Stimulated activated CD8-positive, alpha-beta memory T cell treated with anti-CD3 and anti-CD28 coated beads, Interleukin-12 subunit alpha, Interleukin-12 subunit beta, amount 100 ng/mL, for 24 hours (primary cell): ENCODE results near the gene TRAK1.

ENCODE experiments used
- DNase-seq: peaks from one replicate; pipeline ENCODE4 v3.0.0-alpha.2; 2020; ENCODE audit errors: extremely low read depth

TRAK1 gene

DNA sequence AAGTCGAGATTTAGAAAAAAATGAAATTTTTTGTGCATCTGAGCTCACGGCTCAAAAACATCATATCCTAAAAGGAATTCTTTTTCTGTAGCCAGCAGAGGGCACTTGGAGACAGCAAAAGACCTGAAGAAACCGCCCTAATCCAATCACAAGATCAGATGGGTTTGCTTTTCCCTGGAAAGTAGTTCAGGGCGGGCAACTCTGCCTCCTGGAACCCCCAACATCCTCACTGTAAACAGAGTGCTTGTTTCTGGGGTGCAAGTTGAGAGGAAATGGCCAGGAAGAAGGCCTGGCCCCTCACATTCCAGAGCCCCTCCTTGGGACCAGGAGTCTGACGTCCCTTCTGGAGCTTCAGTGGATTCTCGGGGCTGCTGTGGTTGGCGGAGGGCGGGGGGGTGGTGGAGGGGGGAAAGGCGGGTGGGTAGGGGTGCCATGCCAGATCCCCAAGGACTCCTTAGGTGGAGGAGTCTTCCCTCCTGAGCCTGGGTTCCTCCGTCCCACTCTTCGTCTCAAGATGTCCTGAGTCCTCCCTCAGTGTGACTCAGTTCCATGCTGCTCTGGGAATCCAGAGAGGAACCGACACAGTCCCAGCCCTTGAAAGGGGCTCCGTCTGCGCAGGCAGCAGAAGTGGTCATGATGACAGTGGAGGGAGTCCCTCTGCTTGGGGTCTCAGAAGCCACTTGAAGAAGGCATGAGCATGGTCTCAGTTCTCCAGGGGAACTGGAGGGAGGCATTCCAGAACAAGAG lies 139.0 kb downstream of the TRAK1 start:
- DNase-seq = no peak

DNA sequence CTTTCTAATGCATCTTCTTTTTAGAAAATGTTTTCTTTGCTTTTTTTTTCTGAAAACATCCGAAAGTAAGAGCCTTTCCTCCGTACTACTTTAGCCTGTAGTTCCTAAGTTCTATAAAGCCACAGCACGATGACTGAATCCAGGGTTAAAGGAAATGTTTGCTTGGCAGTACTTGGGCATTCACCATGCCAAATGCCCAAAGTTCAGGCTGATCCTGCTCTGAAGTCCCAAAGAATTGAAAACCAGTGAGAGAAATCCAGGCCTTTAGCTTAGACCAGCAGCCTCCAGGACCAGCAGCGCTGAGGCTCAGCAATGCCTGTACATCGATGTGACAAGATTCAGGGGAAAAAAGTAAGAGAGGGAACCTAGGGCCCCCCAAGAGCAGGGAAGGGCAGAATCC lies 139.7 kb downstream of the TRAK1 start:
- DNase-seq = no peak

DNA sequence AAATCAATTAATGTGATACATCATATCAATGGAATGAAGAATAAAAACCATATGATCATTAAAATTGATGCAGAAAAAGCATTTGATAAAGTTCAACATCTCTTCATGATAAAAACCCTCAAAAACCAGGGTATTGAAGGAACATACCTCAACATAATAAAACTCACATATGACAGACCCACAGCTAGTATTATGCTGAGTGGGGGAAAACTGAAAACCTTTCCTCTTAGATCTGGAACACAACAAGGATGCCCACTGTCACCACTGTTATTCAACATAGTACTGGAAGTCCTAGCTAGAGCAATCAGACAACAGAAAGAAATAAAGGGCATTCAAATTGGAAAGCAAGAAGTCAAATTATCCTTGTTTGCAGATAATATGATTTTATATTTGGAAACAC lies 144.4 kb downstream of the TRAK1 start:
- no peak for DNase-seq

- no peak for DNase-seq
These were observed 145.5 kb downstream of the TRAK1 start for GRCh38 chr3:42236611-42237010.

DNA sequence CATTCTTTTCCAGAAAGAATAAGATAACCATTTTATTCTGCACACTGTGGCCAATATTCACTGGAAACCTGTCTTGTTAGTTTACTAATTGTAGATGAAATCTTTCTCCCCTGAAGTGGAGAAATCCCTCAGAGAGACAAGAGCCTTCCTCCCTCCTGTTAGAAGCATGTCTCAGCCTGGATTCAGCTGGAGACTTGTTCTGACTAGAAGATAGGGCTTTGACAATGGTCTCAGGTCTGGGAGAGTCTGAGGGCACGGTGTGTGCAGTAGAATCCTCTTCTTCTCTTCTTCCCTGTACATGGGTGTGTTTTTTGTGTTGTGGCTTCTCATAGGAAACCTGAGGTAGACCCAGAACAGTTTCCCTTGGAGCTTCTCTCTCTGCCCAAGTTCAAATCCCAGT lies 154.9 kb downstream of the TRAK1 start:
- DNase-seq = no peak

- DNase-seq = peak; percentile 15
These were observed 156.4 kb downstream of the TRAK1 start for GRCh38 chr3:42247576-42248027.

GRCh38 chr3:42250761-42251160 lies 159.6 kb downstream of the TRAK1 start:
- DNase-seq = no peak

GRCh38 chr3:42254566-42254965 lies 163.4 kb downstream of the TRAK1 start:
- no peak for DNase-seq

GRCh38 chr3:42256135-42256819 lies 165.1 kb downstream of the TRAK1 start:
- no peak for DNase-seq

- DNase-seq = no peak
These were observed 165.8 kb downstream of the TRAK1 start for GRCh38 chr3:42257007-42257406.

DNA sequence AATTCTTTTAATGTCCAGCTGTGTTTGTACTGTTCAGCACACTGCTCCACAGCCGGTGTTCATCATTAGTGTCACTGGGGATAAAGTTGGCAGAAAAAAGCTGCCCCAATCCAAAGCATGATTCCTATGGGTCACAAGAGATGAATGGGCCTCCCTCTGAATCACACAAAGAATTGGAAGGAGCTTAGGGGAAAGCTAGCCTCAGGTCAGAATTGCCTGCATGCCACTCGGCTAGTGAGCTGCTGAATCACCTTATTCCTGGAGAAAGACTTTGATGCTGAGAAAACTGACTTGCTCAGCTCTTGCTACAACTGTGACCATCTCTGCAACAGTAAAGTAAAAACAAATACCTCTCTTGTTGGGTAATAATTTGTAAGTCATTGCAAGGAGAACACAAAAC lies 171.4 kb downstream of the TRAK1 start:
- DNase-seq = no peak

DNA sequence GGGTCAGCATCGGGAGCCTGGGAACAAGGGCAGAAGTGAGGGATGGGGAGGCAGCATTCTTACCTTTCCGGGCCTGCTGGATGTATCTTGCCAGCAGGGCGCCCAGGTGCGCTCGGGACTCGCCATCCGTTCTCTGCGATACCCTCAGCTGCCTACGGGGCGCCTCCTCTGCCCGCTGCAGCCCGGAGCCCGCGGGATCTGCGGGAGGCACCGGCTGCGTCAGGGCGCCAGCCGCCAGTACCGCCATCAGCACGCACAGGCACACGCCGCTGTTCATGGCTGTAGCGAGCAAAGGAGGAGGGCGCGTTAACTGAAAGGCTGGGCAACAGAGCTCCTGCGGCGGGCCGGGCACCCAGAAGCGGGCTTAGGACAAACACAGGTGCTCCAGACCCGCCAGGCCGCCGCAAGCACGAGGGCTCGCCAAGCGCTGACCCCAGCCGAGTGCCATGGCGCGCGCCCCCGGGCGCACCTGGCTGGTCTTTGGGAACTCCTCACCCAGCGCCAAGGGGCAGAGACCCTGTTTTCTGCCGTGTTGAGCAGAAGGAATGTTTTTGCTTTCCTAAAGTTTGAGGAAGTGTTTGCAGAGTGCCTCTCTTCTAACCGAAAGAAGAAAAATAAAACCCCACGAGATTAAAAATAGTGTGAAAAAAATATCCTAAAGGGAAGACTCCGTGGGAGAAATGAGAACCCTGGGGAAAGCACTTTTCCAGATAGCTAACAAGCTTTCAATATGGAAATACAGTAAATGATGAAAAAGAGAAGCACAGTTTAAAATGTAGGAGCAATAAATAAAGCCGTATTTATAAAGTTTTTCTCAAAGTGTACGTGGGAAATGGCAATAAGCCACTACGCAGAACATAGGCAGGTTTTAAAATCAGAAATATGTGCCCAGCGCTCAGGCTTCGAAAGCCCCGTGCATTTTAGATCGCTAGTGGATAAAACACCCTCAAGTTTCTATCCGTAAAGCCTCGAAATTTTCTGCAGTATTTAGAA lies 172.5 kb downstream of the TRAK1 start:
- no peak for DNase-seq

- no peak for DNase-seq
These were observed 173.4 kb downstream of the TRAK1 start for GRCh38 chr3:42264399-42265058.

DNA sequence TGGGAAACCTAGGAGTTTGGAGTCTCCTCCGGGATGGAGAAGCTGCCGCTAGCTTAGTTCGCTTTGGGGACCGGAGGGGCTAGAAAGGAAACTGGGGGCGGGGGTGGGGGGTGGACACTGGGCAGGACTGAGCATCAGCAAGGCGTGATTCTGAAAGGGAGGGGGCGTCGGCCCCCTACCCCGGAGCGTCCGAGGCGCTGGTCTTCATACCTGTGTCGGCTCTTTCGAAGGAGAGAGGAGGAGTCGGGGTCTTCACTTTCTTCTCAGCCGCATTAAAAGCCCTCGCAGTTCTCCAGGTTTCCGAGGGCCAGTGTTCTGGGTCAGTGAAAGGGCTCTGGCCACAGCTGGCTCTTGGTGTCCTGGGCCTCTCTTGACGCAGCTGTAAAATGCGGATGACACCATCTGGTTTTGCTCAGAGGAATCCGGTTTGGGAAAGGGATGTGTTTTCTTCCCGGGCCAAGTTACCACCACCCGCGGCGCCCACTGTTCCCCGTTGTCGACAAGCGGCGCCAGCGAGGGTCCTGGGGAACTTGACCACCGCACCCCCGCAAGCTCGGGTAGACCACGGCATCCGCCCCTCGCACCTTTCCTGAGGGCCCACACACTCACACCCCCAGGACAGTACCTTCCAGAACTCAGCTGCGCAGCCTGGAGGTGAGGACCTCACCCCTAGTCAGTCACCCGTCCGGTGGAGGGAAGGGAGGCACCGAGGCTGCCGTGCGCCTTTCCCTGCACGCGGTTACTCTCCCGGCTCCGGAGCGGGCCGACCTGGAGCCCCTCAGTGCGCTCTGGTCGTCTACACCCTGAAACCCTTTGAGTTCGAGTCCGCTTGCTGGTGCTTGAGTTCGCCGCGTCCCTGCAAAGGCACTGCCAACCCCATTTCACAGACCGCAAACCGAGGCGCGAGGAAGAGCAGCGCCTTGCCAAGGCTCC lies 174.2 kb downstream of the TRAK1 start:
- no peak for DNase-seq

- DNase-seq = no peak
These were observed 174.9 kb downstream of the TRAK1 start, which contains the start of gene CCK for GRCh38 chr3:42266085-42266484. TSS of gene CCK (minus strand) at chr3:42266185. CDS start at chr3:42263630, 2,555 bp downstream.

- no peak for DNase-seq
These were observed 176.7 kb downstream of the TRAK1 start for GRCh38 chr3:42267878-42268277.

- DNase-seq = no peak
These were observed 178.5 kb downstream of the TRAK1 start for GRCh38 chr3:42269647-42270046.

DNA sequence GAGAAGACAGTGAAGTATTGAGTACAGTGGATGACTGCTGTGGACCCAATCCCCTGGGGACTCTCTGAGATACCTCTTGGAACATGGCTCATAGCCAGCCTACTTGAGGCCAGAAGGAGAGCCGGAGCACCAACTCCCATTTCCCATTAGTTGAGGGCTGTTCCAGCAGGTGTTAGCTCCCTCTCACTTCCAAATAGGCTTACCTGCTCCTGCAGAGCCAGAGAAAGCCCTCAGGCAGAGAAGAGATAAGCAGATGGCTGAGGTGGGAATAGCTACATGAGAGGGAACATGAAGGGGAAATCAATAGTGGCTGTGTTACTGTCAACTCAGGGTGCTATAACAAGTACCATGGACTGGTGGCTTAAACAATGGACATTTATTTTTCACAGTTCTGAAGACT lies 179.4 kb downstream of the TRAK1 start:
- no peak for DNase-seq

GRCh38 chr3:42271786-42272185 lies 180.6 kb downstream of the TRAK1 start:
- no peak for DNase-seq

DNA sequence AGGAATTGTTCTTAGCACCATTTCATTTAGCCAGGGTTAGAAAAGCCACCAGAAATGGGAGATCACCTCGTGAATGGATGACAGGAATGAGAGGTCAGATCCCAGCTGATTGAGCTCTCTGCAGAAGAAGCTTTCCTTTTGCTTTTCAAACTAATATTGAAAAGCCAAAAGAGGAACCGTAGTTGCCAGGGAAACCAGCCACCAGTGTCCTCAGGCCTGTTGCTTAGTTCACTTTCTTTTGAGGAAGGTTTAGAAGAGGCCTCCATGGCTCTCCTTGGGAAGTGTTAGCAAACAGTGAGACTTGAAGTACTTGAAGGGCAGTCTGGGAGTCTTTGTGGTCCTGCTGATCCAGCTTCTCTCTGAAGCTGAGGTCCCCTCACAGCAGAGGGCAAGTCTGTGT lies 182.2 kb downstream of the TRAK1 start:
- no peak for DNase-seq
